Spleen (tissue), 11 donors: Measurements from ENCODE around the gene PNMA8B. TPM values are rescaled to one million over a fixed set of nuclear protein-coding genes. Genes with fewer than 3 reads are reported as not detected.

Experiments
- DNase-seq: peaks from one replicate; pipeline ENCODE4 v3.0.0-alpha.2; 2020
- H3K27ac ChIP-seq, 8 donors: fragments of 200-600 bp; sonication (generic) in 7 of 8; 1 replicate in 4 of 8; 2 replicates in 4 of 8; pipeline versions ENCODE4 v1.5.0 to v1.8.0; 2016 to 2021; ENCODE audit warnings: inconsistent platforms in 4 of 8, mild to moderate bottlenecking in 4 of 8, moderate library complexity in 1 of 8
- H3K27me3 ChIP-seq, 7 donors: fragments of 200-600 bp; sonication (generic) in 6 of 7; replicated peaks in 1 of 7; 1 replicate in 4 of 7; 2 replicates in 3 of 7; pipeline versions ENCODE4 v1.5.0 to v1.8.0; 2016 to 2021; ENCODE audit warnings: inconsistent platforms in 3 of 7, mild to moderate bottlenecking in 1 of 7
- H3K36me3 ChIP-seq, 6 donors: fragments of 200-600 bp; sonication (generic) in 5 of 6; 1 replicate in 4 of 6; 2 replicates in 2 of 6; pipeline versions ENCODE4 v1.5.0 to v1.8.0; 2016 to 2021; ENCODE audit warnings: inconsistent platforms in 2 of 6
- H3K4me1 ChIP-seq, 6 donors: fragments of 200-600 bp; sonication (generic) in 5 of 6; 1 replicate in 3 of 6; 2 replicates in 3 of 6; pipeline versions ENCODE4 v1.5.0 to v1.8.0; 2016 to 2021; ENCODE audit warnings: inconsistent platforms in 3 of 6
- H3K4me3 ChIP-seq, 8 donors: fragments of 200-600 bp; sonication (generic) in 7 of 8; 1 replicate in 4 of 8; 2 replicates in 4 of 8; pipeline versions ENCODE4 v1.5.0 to v1.8.0; 2016 to 2021; ENCODE audit warnings: inconsistent platforms in 4 of 8, mild to moderate bottlenecking in 4 of 8, moderate library complexity in 2 of 8
- H3K9me3 ChIP-seq, 8 donors: fragments of 200-600 bp; sonication (generic) in 7 of 8; 1 replicate in 4 of 8; 2 replicates in 4 of 8; pipeline versions ENCODE4 v1.5.0 to v1.8.0; 2016 to 2021; ENCODE audit warnings: inconsistent platforms in 4 of 8
- POLR2A ChIP-seq, 3 donors: fragments of 450-650 bp; IDR thresholded peaks; one replicate each; pipeline ENCODE4 v1.5.1; 2017; ENCODE audit warnings: antibody characterized with exemption in 3 of 3, mild to moderate bottlenecking in 1 of 3
- POLR2AphosphoS5 ChIP-seq, 3 donors: sonication (generic); formaldehyde crosslinking; IDR thresholded peaks; one replicate each; pipeline ENCODE4 v1.5.1; 2017; ENCODE audit warnings: antibody characterized with exemption in 3 of 3
- WGBS, 5 donors: extraction: QIAGEN DNeasy Blood & Tissue Kit in 3 of 5; methylation state at CpG; one replicate each; pipeline versions ENCODE4 v1.1.5 to v1.1.7; 2013 to 2018; 5-methylcytosine and 5-hydroxymethylcytosine counted together
- intact Hi-C: fragments of 100-400 bp; cut with DNase I; formaldehyde crosslinking; loops from one replicate; pipeline ENCODE4 v1.15.0; 2023; ENCODE audit warnings: low total_unique reads
- polyA plus RNA-seq, 3 donors: library from polyadenylated mRNA; stranded (reverse); fragments of 200-250 nt; gene quantifications; one replicate each; pipeline ENCODE4 v1.2.1, GENCODE V29; 2013
- total RNA-seq, 7 donors: library from RNA; depleted of rRNA in 3 of 7; stranded (reverse); fragments of >200 nt in 3 of 7; fragmentation: NEBNext Ultra II Directional in 4 of 7; extraction: Animal tissue kit (Norgen Biotek cat#: 25700) in 4 of 7; gene quantifications; one replicate each; pipeline versions ENCODE4 v1.1.0 to v1.2.1, GENCODE V29; 2016 to 2021
- TF ChIP-seq, protein P1 (sequence below), 11 experiments: fragments of 200-600 bp in 7 of 11; fragments of 450-650 bp in 4 of 11; sonication (generic) in 4 of 11; IDR thresholded peaks in 8 of 11; conservative IDR thresholded peaks in 3 of 11; 1 replicate in 7 of 11; 2 replicates in 4 of 11; pipeline versions ENCODE4 v1.4.0 to v1.8.0; 2016 to 2021; ENCODE audit warnings: antibody characterized with exemption in 11 of 11, inconsistent platforms in 4 of 11, mild to moderate bottlenecking in 1 of 11
- donor health status: healthy with polysubstance abuse.
- donor health status: DM: no; HTN: no; CAD: no; lungs with moderate emphysema.
- donor health status: DM: no; HTN: no; CAD: no.
- donor health status: Bipolar disorder and iron deficiency.
- donor health status: healthy.
- donor health status: DM: no; HTN: no; CAD: no.
- donor health status: DM: yes; HTN: yes; CAD: no.

PNMA8B gene
- total and polyA plus RNA-seq, 10 donors, result 0.57 to 5.7 (median 2.9) TPM

DNA sequence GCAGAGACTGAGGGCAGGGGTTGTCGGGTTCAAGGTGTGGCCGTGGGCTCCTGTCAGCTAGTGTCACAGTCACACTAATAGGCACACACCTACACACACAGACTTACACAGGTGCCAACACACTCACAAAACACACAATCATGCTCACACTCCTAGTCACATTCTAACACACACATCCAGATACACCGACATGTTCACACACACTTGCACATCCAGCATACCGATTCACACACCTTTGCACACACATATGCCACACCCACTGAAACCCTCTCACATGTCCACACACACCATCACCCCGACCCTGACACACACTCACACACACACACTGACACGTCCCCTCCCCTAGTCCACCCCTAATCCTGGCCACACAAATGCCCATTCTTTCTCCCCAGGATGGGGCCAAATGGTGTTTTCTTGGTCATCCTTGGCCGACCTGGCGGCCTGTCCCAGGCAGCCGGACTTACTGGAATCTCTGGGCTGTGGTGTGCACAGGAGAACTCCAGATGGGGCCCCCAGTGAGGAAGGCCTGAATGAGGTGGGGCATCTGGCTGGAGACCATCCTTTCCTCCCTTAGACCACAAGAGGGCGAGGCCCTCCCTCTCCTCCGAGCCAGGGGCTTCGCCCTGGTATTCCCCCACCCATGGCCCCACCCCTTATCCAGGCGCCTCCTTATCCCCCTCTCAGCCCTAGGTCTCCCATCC is 19.1 kb upstream of the PNMA8B start:
- Histone ChIP-seq H3K27me3 (peaks cover 0 to 33% (median 7%) of the 10 kb centered on the region in 7 donors), H3K9me3 (peaks cover 0 to 10% (median 5%) of the 10 kb centered on the region in 8 donors), H3K4me3 (no peak overlapping the region), H3K4me1 (peaks cover 0 to 21% (median 11%) of the 10 kb centered on the region in 6 donors), H3K36me3 (no peaks in the 10 kb centered on the region), H3K27ac (no peak overlapping the region)
- 64 to 70% (median 68%) methylated on average over 13 of the region's 13 CpGs for WGBS, 5 donors
- DNase-seq, result no peak
- TF ChIP-seq, protein P1, sequence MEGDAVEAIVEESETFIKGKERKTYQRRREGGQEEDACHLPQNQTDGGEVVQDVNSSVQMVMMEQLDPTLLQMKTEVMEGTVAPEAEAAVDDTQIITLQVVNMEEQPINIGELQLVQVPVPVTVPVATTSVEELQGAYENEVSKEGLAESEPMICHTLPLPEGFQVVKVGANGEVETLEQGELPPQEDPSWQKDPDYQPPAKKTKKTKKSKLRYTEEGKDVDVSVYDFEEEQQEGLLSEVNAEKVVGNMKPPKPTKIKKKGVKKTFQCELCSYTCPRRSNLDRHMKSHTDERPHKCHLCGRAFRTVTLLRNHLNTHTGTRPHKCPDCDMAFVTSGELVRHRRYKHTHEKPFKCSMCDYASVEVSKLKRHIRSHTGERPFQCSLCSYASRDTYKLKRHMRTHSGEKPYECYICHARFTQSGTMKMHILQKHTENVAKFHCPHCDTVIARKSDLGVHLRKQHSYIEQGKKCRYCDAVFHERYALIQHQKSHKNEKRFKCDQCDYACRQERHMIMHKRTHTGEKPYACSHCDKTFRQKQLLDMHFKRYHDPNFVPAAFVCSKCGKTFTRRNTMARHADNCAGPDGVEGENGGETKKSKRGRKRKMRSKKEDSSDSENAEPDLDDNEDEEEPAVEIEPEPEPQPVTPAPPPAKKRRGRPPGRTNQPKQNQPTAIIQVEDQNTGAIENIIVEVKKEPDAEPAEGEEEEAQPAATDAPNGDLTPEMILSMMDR (IDR thresholded peaks at IDR 0.05 in 8 of 11, conservative IDR thresholded peaks at IDR 0.05 in 3 of 11), result no peak
- TF ChIP-seq POLR2A (IDR thresholded peaks at IDR 0.05), result no peak
- TF ChIP-seq POLR2AphosphoS5 (IDR thresholded peaks at IDR 0.05), result no peak
- intact Hi-C loops, result loop anchor here (10.0 kb wide), 1 partner anchor 120 kb away; no protein-coding TSS in a partner anchor

DNA sequence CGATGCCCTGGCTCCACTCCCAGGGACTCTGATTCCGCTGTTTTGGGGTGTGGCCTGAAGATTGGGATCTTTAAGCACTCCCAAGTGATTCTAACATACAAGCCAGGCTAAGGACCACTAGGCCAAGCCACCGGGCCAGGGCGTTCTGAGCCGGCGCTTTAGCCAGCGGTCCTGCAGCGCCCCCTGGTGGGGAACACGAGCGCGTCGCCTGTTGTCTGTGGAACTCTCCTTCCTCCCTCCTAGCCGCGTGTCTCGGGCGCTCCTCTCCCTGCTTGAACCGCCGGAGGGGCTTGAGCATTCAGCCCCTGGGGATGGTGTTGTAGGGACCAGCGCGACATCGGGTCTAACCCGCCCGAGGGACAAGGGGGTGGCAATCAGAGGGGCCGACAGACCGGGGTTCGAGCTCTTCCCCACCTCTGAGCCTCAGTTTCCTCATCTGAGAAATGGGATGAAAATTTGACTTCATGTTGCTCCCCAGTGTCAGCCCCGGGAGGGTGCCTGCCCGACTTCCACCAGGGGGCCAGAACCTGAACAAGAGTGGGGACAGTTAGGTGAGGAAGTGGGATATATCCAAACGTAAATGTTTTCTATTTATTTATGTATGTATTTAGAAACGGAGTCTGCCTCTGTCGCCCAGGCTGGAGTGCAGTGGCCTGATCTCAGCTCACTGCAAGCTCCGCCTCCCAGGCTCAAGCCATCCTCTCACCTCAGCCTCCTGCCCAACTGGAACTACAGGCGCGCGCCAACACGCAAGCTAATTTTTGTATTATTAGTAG is 18.0 kb upstream of the PNMA8B start:
- H3K36me3 ChIP-seq, result no peaks in the 10 kb centered on the region
- peaks cover 0 to 10% (median 5%) of the 10 kb centered on the region in 8 donors for H3K9me3 ChIP-seq
- H3K27me3 ChIP-seq, result peaks cover 0 to 33% (median 7%) of the 10 kb centered on the region in 7 donors
- H3K4me1 ChIP-seq, result peaks cover 0 to 16% (median 11%) of the 10 kb centered on the region in 6 donors
- TF ChIP-seq POLR2A (IDR thresholded peaks at IDR 0.05) (no peak), POLR2AphosphoS5 (IDR thresholded peaks at IDR 0.05) (peak in 2 of 3 donors; percentile 53 to 62)
- TF ChIP-seq, protein P1 (IDR thresholded peaks at IDR 0.05 in 8 of 11, conservative IDR thresholded peaks at IDR 0.05 in 3 of 11), result peak; percentile 70 to 95 (median 89)
- intact Hi-C loops, result loop anchor here (10.0 kb wide), 1 partner anchor 119 kb away; no protein-coding TSS in a partner anchor
- no peak overlapping the region for H3K27ac ChIP-seq
- H3K4me3 ChIP-seq, result no peak overlapping the region
- peak; percentile 94 for DNase-seq
- WGBS, 5 donors, result 26 to 33% (median 28%) methylated on average over 28 to 36 of the region's 36 CpGs

DNA sequence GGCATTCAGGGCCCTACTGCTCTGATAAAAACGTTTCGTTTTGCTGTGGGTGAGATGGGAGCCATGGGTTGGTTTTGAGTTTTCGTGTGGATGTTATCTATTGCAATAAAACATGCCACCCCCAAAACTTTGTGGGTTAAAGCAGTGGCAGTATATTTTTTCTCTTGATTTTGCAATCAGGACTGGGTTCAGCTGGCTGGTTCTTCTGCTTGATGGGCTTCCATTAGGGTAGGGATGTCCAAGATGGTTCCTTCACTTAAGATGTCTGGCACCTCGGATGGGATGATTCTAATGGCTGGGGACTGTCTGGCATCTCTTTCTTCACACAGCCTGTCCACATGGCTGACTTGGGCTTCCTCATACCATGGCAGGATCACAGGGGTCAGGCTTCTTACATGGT is 15.6 kb upstream of the PNMA8B start:
- intact Hi-C loops, result loop anchor here (10.0 kb wide), 1 partner anchor 116 kb away; no protein-coding TSS in a partner anchor
- Histone ChIP-seq H3K27me3 (peaks cover 0 to 37% (median 7%) of the 10 kb centered on the region in 7 donors), H3K9me3 (peaks cover 0 to 10% (median 5%) of the 10 kb centered on the region in 8 donors), H3K4me3 (no peak overlapping the region), H3K4me1 (peaks cover 0 to 16% (median 11%) of the 10 kb centered on the region in 6 donors), H3K27ac (no peak overlapping the region), H3K36me3 (no peaks in the 10 kb centered on the region)
- DNase-seq, result no peak
- no peak for TF ChIP-seq POLR2AphosphoS5 (IDR thresholded peaks at IDR 0.05)
- TF ChIP-seq, protein P1 (IDR thresholded peaks at IDR 0.05 in 8 of 11, conservative IDR thresholded peaks at IDR 0.05 in 3 of 11), result no peak
- TF ChIP-seq POLR2A (IDR thresholded peaks at IDR 0.05), result no peak
- WGBS, 5 donors, result 61 to 88% (median 75%) methylated on average over 4 of the region's 4 CpGs
